Lung (tissue), 12 donors: ENCODE measurements around the gene NRIP1. TPM values are rescaled to one million over a fixed set of nuclear protein-coding genes. Genes with fewer than 3 reads are reported as not detected.
A peak's percentile ranks its signal among the peaks of the same experiment; 100 is the strongest.

Source experiments
- ATAC-seq: fragments of 200-7000 bp; cut with Tn5 transposase; one replicate; pipeline ENCODE4 v1.9.1; 2020; ENCODE audit warnings: moderate number of reproducible peaks; ENCODE audit not compliant: insufficient read depth, low FRiP score
- DNase-seq, 3 donors: peaks; one replicate each; pipeline ENCODE4 v3.0.0-alpha.2; 2013 to 2017
- H3K27ac ChIP-seq, 2 donors: one replicate each; pipeline ENCODE4 v1.5.1; 2013; ENCODE audit warnings: mild to moderate bottlenecking in 2 of 2, moderate library complexity in 2 of 2, control low read depth in 1 of 2, inconsistent platforms in 1 of 2, low read depth in 1 of 2, low read length in 1 of 2
- H3K27me3 ChIP-seq, 3 donors: one replicate each; pipeline ENCODE4 v1.5.1; 2013; ENCODE audit warnings: low read length in 2 of 3; ENCODE audit not compliant: control insufficient read depth in 3 of 3, insufficient read depth in 3 of 3
- H3K36me3 ChIP-seq, 4 donors: one replicate each; pipeline ENCODE4 v1.5.1; 2013; ENCODE audit warnings: low read length in 4 of 4, mild to moderate bottlenecking in 1 of 4, moderate library complexity in 1 of 4; ENCODE audit not compliant: control insufficient read depth in 4 of 4, insufficient read depth in 4 of 4
- H3K4me1 ChIP-seq, 5 donors: one replicate each; pipeline ENCODE4 v1.5.1; 2013; ENCODE audit warnings: low read length in 5 of 5, mild to moderate bottlenecking in 2 of 5, moderate library complexity in 1 of 5; ENCODE audit not compliant: control insufficient read depth in 5 of 5, insufficient read depth in 5 of 5
- H3K4me3 ChIP-seq: one replicate; pipeline ENCODE4 v1.5.1; 2013; ENCODE audit warnings: mild to moderate bottlenecking, control low read depth, moderate library complexity
- H3K9ac ChIP-seq, 2 donors: one replicate each; pipeline ENCODE4 v1.5.1; 2013; ENCODE audit warnings: low read length in 2 of 2, control low read depth in 1 of 2; ENCODE audit not compliant: insufficient read depth in 1 of 2
- H3K9me3 ChIP-seq, 4 donors: one replicate each; pipeline ENCODE4 v1.5.1; 2013; ENCODE audit warnings: low read length in 3 of 4, mild to moderate bottlenecking in 1 of 4, moderate library complexity in 1 of 4; ENCODE audit not compliant: control insufficient read depth in 4 of 4, insufficient read depth in 3 of 4
- CTCF ChIP-seq: IDR thresholded peaks from 2 replicates; pipeline ENCODE4 v1.5.1; 2012; ENCODE audit warnings: mild to moderate bottlenecking; ENCODE audit errors: control extremely low read depth, extremely low read depth
- WGBS, 2 donors: extraction: QIAGEN DNeasy Blood & Tissue Kit; methylation state at CpG; one replicate each; pipeline ENCODE4 v1.1.7; 2013; 5-methylcytosine and 5-hydroxymethylcytosine counted together
- polyA plus RNA-seq, 2 donors: library from polyadenylated mRNA; stranded (reverse); fragments of 200-250 nt; gene quantifications; one replicate each; pipeline ENCODE4 v1.2.1, GENCODE V29; 2013
- total RNA-seq, 2 donors: library from RNA; depleted of rRNA in 1 of 2; stranded (reverse); fragments of >200 nt in 1 of 2; gene quantifications; one replicate each; pipeline ENCODE4 v1.2.1, GENCODE V29; 2014 to 2021
- donor health status: control.
- donor health status: control.
- donor health status: Bipolar disorder and iron deficiency.
- donor health status: healthy.
- donor health status: DM: yes; HTN: yes; CAD: no.

The NRIP1 gene
- total and polyA plus RNA-seq, 4 donors: 5.9 to 35.5 (median 18.3) TPM

- 87 to 91% methylated on average over 2 of the region's 2 CpGs for WGBS, 2 donors
- ATAC-seq: no peak
- Histone ChIP-seq H3K4me3 (no peak overlapping the region), H3K36me3 (peaks cover 2 to 15% (median 5%) of the 10 kb centered on the region in 4 donors), H3K4me1 (peaks cover 0 to 11% (median 0%) of the 10 kb centered on the region in 5 donors), H3K27ac (no peak overlapping the region), H3K27me3 (no peaks in the 10 kb centered on the region), H3K9me3 (no peaks in the 10 kb centered on the region), H3K9ac (no peak overlapping the region)
- DNase-seq: peak in 2 of 3 donors; percentile 27 to 64
- TF ChIP-seq CTCF: no peak
These were observed 75.4 kb downstream of the NRIP1 start for GRCh38 chr21:14989359-14989758.

- TF ChIP-seq CTCF: no peak
- DNase-seq (no peak), ATAC-seq (no peak)
- peaks cover 0 to 11% (median 0%) of the 10 kb centered on the region in 5 donors for H3K4me1 ChIP-seq
- H3K9ac ChIP-seq: no peak overlapping the region
- H3K4me3 ChIP-seq: no peak overlapping the region
- H3K27me3 ChIP-seq: no peaks in the 10 kb centered on the region
- no peaks in the 10 kb centered on the region for H3K9me3 ChIP-seq
- peaks cover 2 to 19% (median 7%) of the 10 kb centered on the region in 4 donors for H3K36me3 ChIP-seq
- H3K27ac ChIP-seq: no peak overlapping the region
- 88 to 100% methylated on average over 3 of the region's 3 CpGs for WGBS, 2 donors
These were observed 76.0 kb downstream of the NRIP1 start for GRCh38 chr21:14988760-14989159.

GRCh38 chr21:14987370-14988170, 77.2 kb downstream of the NRIP1 start:
- 87 to 89% methylated on average over 5 of the region's 5 CpGs for WGBS, 2 donors
- Histone ChIP-seq H3K4me1 (peaks cover 0 to 11% (median 0%) of the 10 kb centered on the region in 5 donors), H3K9me3 (no peaks in the 10 kb centered on the region), H3K36me3 (peaks cover 2 to 19% (median 7%) of the 10 kb centered on the region in 4 donors), H3K27ac (no peak overlapping the region), H3K27me3 (no peaks in the 10 kb centered on the region), H3K4me3 (no peak overlapping the region), H3K9ac (no peak overlapping the region)
- DNase-seq: no peak
- ATAC-seq: no peak
- TF ChIP-seq CTCF: no peak
